Peyer's patch (tissue), 4 donors: ENCODE data around the gene WDR5. TPM values are rescaled to one million over a fixed set of nuclear protein-coding genes. Genes with fewer than 3 reads are reported as not detected.

Source experiments
- DNase-seq, 3 donors: peaks; one replicate each; pipeline ENCODE4 v3.0.0-alpha.2; 2017 to 2019
- H3K27ac ChIP-seq, 4 donors: fragments of 200-600 bp; sonication (generic); one replicate each; pipeline ENCODE4 v1.5.1; 2016 to 2019
- H3K27me3 ChIP-seq, 2 donors: fragments of 200-600 bp; sonication (generic); one replicate each; pipeline ENCODE4 v1.5.1; 2019
- H3K36me3 ChIP-seq, 3 donors: fragments of 200-600 bp; sonication (generic); one replicate each; pipeline ENCODE4 v1.5.1; 2016 to 2019
- H3K4me1 ChIP-seq, 4 donors: fragments of 200-600 bp; sonication (generic); one replicate each; pipeline ENCODE4 v1.5.1; 2016 to 2019
- H3K4me3 ChIP-seq, 4 donors: fragments of 200-600 bp; sonication (generic); 1 replicate in 3 of 4; 2 replicates in 1 of 4; pipeline ENCODE4 v1.5.1; 2016 to 2019; ENCODE audit warnings: mild to moderate bottlenecking in 1 of 4
- H3K9me3 ChIP-seq, 4 donors: fragments of 200-600 bp; sonication (generic); one replicate each; pipeline ENCODE4 v1.5.1; 2016 to 2019; ENCODE audit warnings: mild to moderate bottlenecking in 1 of 4
- POLR2A ChIP-seq, 2 donors: fragments of 450-650 bp; IDR thresholded peaks; one replicate each; pipeline ENCODE4 v1.5.1; 2017; ENCODE audit warnings: antibody characterized with exemption in 2 of 2, mild to moderate bottlenecking in 2 of 2, moderate library complexity in 2 of 2
- small RNA-seq, 2 donors: library from RNA; depleted of rRNA; stranded (forward); fragments of <200 nt; gene quantifications; one replicate each; pipeline ENCODE3, GENCODE V24; 2016
- total RNA-seq, 4 donors: library from RNA; depleted of rRNA; stranded (reverse); fragments of >200 nt; gene quantifications; one replicate each; pipeline ENCODE4 v1.1.0, GENCODE V29; 2016
- TF ChIP-seq, protein P1 (sequence below), 6 experiments: fragments of 450-650 bp in 4 of 6; fragments of 200-600 bp in 2 of 6; sonication (generic) in 1 of 6; IDR thresholded peaks; one replicate each; pipeline ENCODE4 v1.5.1; 2017 to 2019; ENCODE audit warnings: antibody characterized with exemption in 6 of 6, mild to moderate bottlenecking in 3 of 6, moderate library complexity in 1 of 6

The WDR5 gene
- total RNA-seq, 4 donors from 2014 or later: 21.4 to 34.7 (median 24.2) TPM

DNA sequence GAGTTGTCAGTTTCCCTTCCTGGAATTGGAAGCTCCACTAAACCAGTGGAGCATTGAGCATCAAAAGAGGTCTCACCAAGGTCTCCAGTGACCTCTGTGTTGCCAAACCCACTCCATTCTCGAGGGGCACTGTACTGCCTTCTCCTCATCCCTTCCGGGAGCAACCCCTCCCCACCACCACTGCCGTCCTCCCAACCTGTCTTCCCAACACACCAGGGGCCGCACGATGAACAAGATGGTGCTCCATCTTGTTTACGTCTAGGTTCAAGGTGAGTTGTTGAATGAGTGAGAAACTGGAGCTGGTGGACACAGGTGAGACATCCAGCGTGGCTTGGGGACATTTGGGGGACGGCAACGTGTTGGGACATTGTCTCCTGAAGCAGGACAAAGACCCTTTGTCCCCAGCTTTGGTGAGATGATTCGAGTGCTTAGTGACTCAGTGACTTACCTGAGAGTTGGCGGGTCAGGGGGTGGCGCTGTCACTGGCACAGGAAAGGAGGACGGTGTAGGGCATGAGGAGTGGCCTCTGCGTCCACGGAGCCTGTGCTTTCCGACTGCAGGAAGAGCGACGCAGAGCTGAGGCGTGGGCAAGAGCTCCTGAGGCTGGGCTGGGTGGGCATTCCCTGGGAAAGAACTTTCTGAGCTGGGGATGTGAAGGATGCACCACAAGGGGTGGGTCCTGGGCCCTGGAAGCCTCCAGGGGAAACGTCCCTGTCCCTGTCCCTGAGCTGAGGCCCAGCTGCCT, 73.3 kb downstream of the WDR5 start:
- no peak for TF ChIP-seq POLR2A (IDR thresholded peaks at IDR 0.05)
- TF ChIP-seq, protein P1, sequence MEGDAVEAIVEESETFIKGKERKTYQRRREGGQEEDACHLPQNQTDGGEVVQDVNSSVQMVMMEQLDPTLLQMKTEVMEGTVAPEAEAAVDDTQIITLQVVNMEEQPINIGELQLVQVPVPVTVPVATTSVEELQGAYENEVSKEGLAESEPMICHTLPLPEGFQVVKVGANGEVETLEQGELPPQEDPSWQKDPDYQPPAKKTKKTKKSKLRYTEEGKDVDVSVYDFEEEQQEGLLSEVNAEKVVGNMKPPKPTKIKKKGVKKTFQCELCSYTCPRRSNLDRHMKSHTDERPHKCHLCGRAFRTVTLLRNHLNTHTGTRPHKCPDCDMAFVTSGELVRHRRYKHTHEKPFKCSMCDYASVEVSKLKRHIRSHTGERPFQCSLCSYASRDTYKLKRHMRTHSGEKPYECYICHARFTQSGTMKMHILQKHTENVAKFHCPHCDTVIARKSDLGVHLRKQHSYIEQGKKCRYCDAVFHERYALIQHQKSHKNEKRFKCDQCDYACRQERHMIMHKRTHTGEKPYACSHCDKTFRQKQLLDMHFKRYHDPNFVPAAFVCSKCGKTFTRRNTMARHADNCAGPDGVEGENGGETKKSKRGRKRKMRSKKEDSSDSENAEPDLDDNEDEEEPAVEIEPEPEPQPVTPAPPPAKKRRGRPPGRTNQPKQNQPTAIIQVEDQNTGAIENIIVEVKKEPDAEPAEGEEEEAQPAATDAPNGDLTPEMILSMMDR (IDR thresholded peaks at IDR 0.05): no peak
- Histone ChIP-seq H3K4me3 (no peak overlapping the region), H3K27me3 (no peaks in the 10 kb centered on the region), H3K4me1 (peaks cover 0 to 4% (median 0%) of the 10 kb centered on the region in 4 donors), H3K36me3 (no peaks in the 10 kb centered on the region), H3K9me3 (no peaks in the 10 kb centered on the region), H3K27ac (no peak overlapping the region)
- no peak for DNase-seq

Small RNA genes within 50 kb of the gene (small RNA-seq; reads per million reads assigned to genes)
- 0 to 0.19 reads per million in 2 donors for gene RNU6ATAC

Other genes starting within 250 kb of the WDR5 start
- 10 to 100 TPM; 47.9 to 61.8 (median 58.9) TPM for gene VAV2, start 143.8 kb upstream of the WDR5 start, total RNA-seq
- gene BRD3OS, start 110.6 kb upstream of the WDR5 start, total RNA-seq: 10 to 100 TPM in 1 of 4 donors, 1 to 10 TPM in 3; 1.4 to 11.6 (median 2.3) TPM
- 10 to 100 TPM; 16.3 to 57.8 (median 35.0) TPM for gene BRD3, start 68.1 kb upstream of the WDR5 start, total RNA-seq
- not detected for gene RNU6ATAC, start 28.5 kb downstream of the WDR5 start, total RNA-seq
- 10 to 100 TPM; 54.5 to 83.6 (median 65.4) TPM for gene RXRA, start 190.4 kb downstream of the WDR5 start, total RNA-seq